GM21528 (cell line): Measurements from ENCODE around the gene RNF34.
"Not testable (repeated sequence)": the region's sequence is repeated elsewhere in the genome, so short reads cannot be mapped to it uniquely, and the experiment has no call there.

Source experiments
- ATAC-seq: cut with Tn5 transposase; IDR thresholded peaks from one replicate; pipeline ENCODE4 v1.9.1; 2021; ENCODE audit warnings: mild to moderate bottlenecking, moderate library complexity; ENCODE audit not compliant: unreplicated experiment, low FRiP score

The RNF34 gene

GRCh38 chr12:121399391-121400331 lies at the start of gene RNF34:
Gene RNF34, plus strand, starts transcription at chr12:121400118. Its CDS starts 95 bp downstream, at chr12:121400213.
- ATAC-seq, result peak; percentile 89

GRCh38 chr12:121351820-121352681 lies 47.9 kb upstream of the RNF34 start, which contains the start of gene ANAPC5:
Gene ANAPC5, minus strand, starts transcription at chr12:121352411. Its CDS starts 71 bp downstream, at chr12:121352340.
- ATAC-seq, result peak; percentile 89

- no peak for ATAC-seq
These were observed 47.3 kb upstream of the RNF34 start for GRCh38 chr12:121352682-121353018.

GRCh38 chr12:121355818-121356217 lies 44.1 kb upstream of the RNF34 start:
- ATAC-seq, result no peak

- no peak for ATAC-seq
These were observed 43.3 kb upstream of the RNF34 start for GRCh38 chr12:121356657-121357056.

GRCh38 chr12:121357331-121357730 lies 42.6 kb upstream of the RNF34 start:
- ATAC-seq, result no peak

GRCh38 chr12:121358073-121358472 lies 41.8 kb upstream of the RNF34 start:
- ATAC-seq, result no peak

GRCh38 chr12:121364683-121365121 lies 35.2 kb upstream of the RNF34 start:
- no peak for ATAC-seq

- no peak for ATAC-seq
These were observed 34.4 kb upstream of the RNF34 start for GRCh38 chr12:121365416-121366062.

- ATAC-seq, result no peak
These were observed 33.9 kb upstream of the RNF34 start for GRCh38 chr12:121366063-121366459.

- ATAC-seq, result no peak
These were observed 28.5 kb upstream of the RNF34 start for GRCh38 chr12:121371404-121371803.

- no peak for ATAC-seq
These were observed 26.2 kb upstream of the RNF34 start for GRCh38 chr12:121373755-121374154.

- not testable (repeated sequence) for ATAC-seq
These were observed 25.6 kb upstream of the RNF34 start for GRCh38 chr12:121374336-121374735.

- ATAC-seq, result not testable (repeated sequence)
These were observed 24.9 kb upstream of the RNF34 start for GRCh38 chr12:121374945-121375584.

- ATAC-seq, result no peak
These were observed 22.9 kb upstream of the RNF34 start for GRCh38 chr12:121376754-121377697.

GRCh38 chr12:121378736-121379135 lies 21.2 kb upstream of the RNF34 start:
- no peak for ATAC-seq

- ATAC-seq, result no peak
These were observed 20.0 kb upstream of the RNF34 start for GRCh38 chr12:121379945-121380344.

- ATAC-seq, result no peak
These were observed 16.3 kb upstream of the RNF34 start for GRCh38 chr12:121383601-121384021.

- not testable (repeated sequence) for ATAC-seq
These were observed 15.0 kb upstream of the RNF34 start for GRCh38 chr12:121384891-121385290.
